HL-60 (cell line): ENCODE results near the gene NEK11.

ENCODE experiments used
- DNase-seq, 2 experiments: peaks; one replicate each; pipeline ENCODE4 v3.0.0-alpha.2; 2010 to 2020; ENCODE audit warnings: low read depth in 1 of 2, low spot score in 1 of 2
- H3K27ac ChIP-seq: fragments of 250-450 bp; sonication (Bioruptor Pico); replicated peaks from 2 replicates; pipeline ENCODE4 v1.5.1; 2020; ENCODE audit warnings: mild to moderate bottlenecking, moderate library complexity
- H3K27me3 ChIP-seq: fragments of 250-450 bp; sonication (Bioruptor Pico); 2 replicates; pipeline ENCODE4 v1.5.1; 2021; ENCODE audit warnings: mild to moderate bottlenecking, moderate library complexity; ENCODE audit not compliant: insufficient read depth, poor library complexity, severe bottlenecking
- H3K4me3 ChIP-seq: replicated peaks from 2 replicates; pipeline ENCODE4 v1.5.1; 2011; ENCODE audit warnings: mild to moderate bottlenecking, control low read depth, low read length; ENCODE audit not compliant: insufficient read depth
- GABPA ChIP-seq: IDR thresholded peaks from 2 replicates; pipeline ENCODE4 v1.6.1; 2012; ENCODE audit warnings: low read depth
- POLR2AphosphoS5 ChIP-seq: IDR thresholded peaks from 2 replicates; pipeline ENCODE4 v1.6.1; 2012; ENCODE audit warnings: low read depth
- SPI1 ChIP-seq: IDR thresholded peaks from 2 replicates; pipeline ENCODE4 v1.6.1; 2012; ENCODE audit warnings: low read depth, mild to moderate bottlenecking, borderline replicate concordance
- TF ChIP-seq, protein P1 (sequence below): IDR thresholded peaks from one replicate; pipeline ENCODE4 v1.5.1; 2011; ENCODE audit warnings: low read length, control low read depth, inconsistent platforms; ENCODE audit not compliant: insufficient read depth
- TF ChIP-seq, protein P2 (sequence below): IDR thresholded peaks from 2 replicates; pipeline ENCODE4 v1.6.1; 2012; ENCODE audit warnings: low read depth; ENCODE audit not compliant: insufficient replicate concordance

Gene NEK11

GRCh38 chr3:131109156-131109555, 82.5 kb downstream of the NEK11 start:
- DNase-seq = peak in 1 of 2 experiments; percentile 23
- peak; percentile 94 for TF ChIP-seq SPI1
- TF ChIP-seq, protein P1, sequence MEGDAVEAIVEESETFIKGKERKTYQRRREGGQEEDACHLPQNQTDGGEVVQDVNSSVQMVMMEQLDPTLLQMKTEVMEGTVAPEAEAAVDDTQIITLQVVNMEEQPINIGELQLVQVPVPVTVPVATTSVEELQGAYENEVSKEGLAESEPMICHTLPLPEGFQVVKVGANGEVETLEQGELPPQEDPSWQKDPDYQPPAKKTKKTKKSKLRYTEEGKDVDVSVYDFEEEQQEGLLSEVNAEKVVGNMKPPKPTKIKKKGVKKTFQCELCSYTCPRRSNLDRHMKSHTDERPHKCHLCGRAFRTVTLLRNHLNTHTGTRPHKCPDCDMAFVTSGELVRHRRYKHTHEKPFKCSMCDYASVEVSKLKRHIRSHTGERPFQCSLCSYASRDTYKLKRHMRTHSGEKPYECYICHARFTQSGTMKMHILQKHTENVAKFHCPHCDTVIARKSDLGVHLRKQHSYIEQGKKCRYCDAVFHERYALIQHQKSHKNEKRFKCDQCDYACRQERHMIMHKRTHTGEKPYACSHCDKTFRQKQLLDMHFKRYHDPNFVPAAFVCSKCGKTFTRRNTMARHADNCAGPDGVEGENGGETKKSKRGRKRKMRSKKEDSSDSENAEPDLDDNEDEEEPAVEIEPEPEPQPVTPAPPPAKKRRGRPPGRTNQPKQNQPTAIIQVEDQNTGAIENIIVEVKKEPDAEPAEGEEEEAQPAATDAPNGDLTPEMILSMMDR = no peak
- TF ChIP-seq POLR2AphosphoS5 = no peak
- H3K27me3 ChIP-seq = no peaks in the 10 kb centered on the region

GRCh38 chr3:131110087-131110486, 83.4 kb downstream of the NEK11 start:
- no peaks in the 10 kb centered on the region for H3K27me3 ChIP-seq
- TF ChIP-seq SPI1 (no peak), GABPA (no peak), POLR2AphosphoS5 (no peak)
- TF ChIP-seq, protein P2, sequence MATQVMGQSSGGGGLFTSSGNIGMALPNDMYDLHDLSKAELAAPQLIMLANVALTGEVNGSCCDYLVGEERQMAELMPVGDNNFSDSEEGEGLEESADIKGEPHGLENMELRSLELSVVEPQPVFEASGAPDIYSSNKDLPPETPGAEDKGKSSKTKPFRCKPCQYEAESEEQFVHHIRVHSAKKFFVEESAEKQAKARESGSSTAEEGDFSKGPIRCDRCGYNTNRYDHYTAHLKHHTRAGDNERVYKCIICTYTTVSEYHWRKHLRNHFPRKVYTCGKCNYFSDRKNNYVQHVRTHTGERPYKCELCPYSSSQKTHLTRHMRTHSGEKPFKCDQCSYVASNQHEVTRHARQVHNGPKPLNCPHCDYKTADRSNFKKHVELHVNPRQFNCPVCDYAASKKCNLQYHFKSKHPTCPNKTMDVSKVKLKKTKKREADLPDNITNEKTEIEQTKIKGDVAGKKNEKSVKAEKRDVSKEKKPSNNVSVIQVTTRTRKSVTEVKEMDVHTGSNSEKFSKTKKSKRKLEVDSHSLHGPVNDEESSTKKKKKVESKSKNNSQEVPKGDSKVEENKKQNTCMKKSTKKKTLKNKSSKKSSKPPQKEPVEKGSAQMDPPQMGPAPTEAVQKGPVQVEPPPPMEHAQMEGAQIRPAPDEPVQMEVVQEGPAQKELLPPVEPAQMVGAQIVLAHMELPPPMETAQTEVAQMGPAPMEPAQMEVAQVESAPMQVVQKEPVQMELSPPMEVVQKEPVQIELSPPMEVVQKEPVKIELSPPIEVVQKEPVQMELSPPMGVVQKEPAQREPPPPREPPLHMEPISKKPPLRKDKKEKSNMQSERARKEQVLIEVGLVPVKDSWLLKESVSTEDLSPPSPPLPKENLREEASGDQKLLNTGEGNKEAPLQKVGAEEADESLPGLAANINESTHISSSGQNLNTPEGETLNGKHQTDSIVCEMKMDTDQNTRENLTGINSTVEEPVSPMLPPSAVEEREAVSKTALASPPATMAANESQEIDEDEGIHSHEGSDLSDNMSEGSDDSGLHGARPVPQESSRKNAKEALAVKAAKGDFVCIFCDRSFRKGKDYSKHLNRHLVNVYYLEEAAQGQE = no peak
- TF ChIP-seq, protein P1 = no peak
- no peak overlapping the region for H3K27ac ChIP-seq
- no peak for DNase-seq
- no peak overlapping the region for H3K4me3 ChIP-seq

More at GRCh38 chr3:131109156-131109555, 82.5 kb downstream of the NEK11 start:
- Histone ChIP-seq H3K27ac (no peak overlapping the region), H3K4me3 (no peak overlapping the region)

GRCh38 chr3:131114256-131114655, 87.6 kb downstream of the NEK11 start:
- no peak for DNase-seq
- TF ChIP-seq GABPA (no peak), POLR2AphosphoS5 (no peak), SPI1 (no peak)
- TF ChIP-seq, protein P2 = no peak
- TF ChIP-seq, protein P1 = no peak
- Histone ChIP-seq H3K27me3 (no peaks in the 10 kb centered on the region), H3K27ac (no peak overlapping the region), H3K4me3 (no peak overlapping the region)

GRCh38 chr3:131125684-131126083, 99.0 kb downstream of the NEK11 start:
- TF ChIP-seq, protein P2 = no peak
- TF ChIP-seq SPI1 (no peak), GABPA (no peak), POLR2AphosphoS5 (no peak)
- TF ChIP-seq, protein P1 = no peak
- no peaks in the 10 kb centered on the region for H3K27me3 ChIP-seq
- H3K4me3 ChIP-seq = no peak overlapping the region
- no peak overlapping the region for H3K27ac ChIP-seq
- DNase-seq = no peak
